Measurements from ENCODE around the gene OPN1MW2.
"Not testable (repeated sequence)": the region's sequence is repeated elsewhere in the genome, so short reads cannot be mapped to it uniquely, and the experiment has no call there.

GRCh38 chrX:154239982-154240503, 20.5 kb downstream of the OPN1MW2 start:
- TF ChIP-seq CTCF, POLR2A (IDR thresholded peaks at IDR 0.05): not testable (repeated sequence)

All from stomach (tissue), 4 donors.